Spleen (tissue), 7 donors: Measurements from ENCODE around the gene RYK.

Source experiments
- CTCF ChIP-seq, 11 experiments: fragments of 200-600 bp in 7 of 11; fragments of 450-650 bp in 4 of 11; sonication (generic) in 4 of 11; IDR thresholded peaks in 8 of 11; conservative IDR thresholded peaks in 3 of 11; 1 replicate in 7 of 11; 2 replicates in 4 of 11; pipeline versions ENCODE4 v1.4.0 to v1.8.0; 2016 to 2021; ENCODE audit warnings: antibody characterized with exemption in 11 of 11, inconsistent platforms in 4 of 11, mild to moderate bottlenecking in 1 of 11
- POLR2A ChIP-seq, 3 donors: fragments of 450-650 bp; IDR thresholded peaks; one replicate each; pipeline ENCODE4 v1.5.1; 2017; ENCODE audit warnings: antibody characterized with exemption in 3 of 3, mild to moderate bottlenecking in 1 of 3
- donor health status: DM: no; HTN: no; CAD: no; lungs with moderate emphysema.
- donor health status: DM: no; HTN: no; CAD: no.
- donor health status: DM: no; HTN: no; CAD: no.

DNA sequence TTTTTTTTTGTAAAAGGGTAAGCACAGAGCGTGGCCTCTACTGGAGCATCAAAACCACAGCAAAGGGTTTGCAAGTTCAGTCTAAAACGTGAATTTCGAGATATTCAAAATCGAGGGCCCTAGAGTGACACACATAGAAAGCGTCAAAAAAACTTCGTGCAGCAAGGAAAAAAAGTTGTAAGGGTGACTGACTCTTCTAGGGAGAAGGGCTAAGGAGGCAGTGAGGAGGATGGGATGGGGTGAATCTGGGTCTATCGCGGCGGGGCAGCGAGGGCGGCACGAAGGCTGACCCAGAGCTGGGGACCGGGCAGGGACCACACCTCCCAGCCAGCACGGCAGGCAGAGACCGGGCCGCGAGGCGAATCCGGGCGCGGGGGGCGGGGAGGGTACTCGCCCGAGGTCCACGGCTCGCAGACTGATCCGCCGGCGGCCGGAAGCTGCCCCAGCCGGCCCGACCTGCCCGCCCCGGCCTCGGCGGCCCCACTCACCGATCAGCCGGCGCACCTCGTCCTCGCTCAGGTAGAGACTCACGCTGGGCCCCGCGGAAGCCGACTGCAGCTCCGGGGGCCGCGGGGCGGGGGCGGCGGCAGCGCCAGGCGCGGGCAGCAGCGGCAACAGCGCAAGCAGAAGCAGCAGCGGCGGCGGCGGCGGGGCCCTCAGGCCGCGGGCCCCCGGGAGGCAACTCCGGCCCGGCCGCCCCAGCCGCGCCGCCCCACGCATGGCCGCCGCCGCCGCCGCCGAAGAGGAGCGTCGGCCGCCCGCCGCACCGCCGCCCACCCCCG, 533 bp downstream of the RYK start:
- TF ChIP-seq CTCF (IDR thresholded peaks at IDR 0.05 in 8 of 11, conservative IDR thresholded peaks at IDR 0.05 in 3 of 11) (no peak), POLR2A (IDR thresholded peaks at IDR 0.05) (no peak)
